HG02763 (cell line): ENCODE measurements around the gene PTPRE.

Experiments
- ATAC-seq: cut with Tn5 transposase; IDR thresholded peaks from one replicate; pipeline ENCODE4 v1.9.1; 2021; ENCODE audit warnings: mild to moderate bottlenecking, moderate library complexity; ENCODE audit not compliant: unreplicated experiment

Gene PTPRE

GRCh38 chr10:127906548-127907377, at the start of gene PTPRE:
Gene PTPRE, plus strand, starts transcription at chr10:127907103. Its CDS starts 133,779 bp downstream, at chr10:128040882.
- peak; percentile 82 for ATAC-seq

GRCh38 chr10:127860592-127860991, 46.3 kb upstream of the PTPRE start:
- ATAC-seq: no peak

- no peak for ATAC-seq
These were observed 43.6 kb upstream of the PTPRE start for GRCh38 chr10:127863231-127863825.

GRCh38 chr10:127866276-127867013, 40.5 kb upstream of the PTPRE start:
- no peak for ATAC-seq

GRCh38 chr10:127867805-127868204, 39.1 kb upstream of the PTPRE start:
- no peak for ATAC-seq

- no peak for ATAC-seq
These were observed 37.6 kb upstream of the PTPRE start for GRCh38 chr10:127869329-127869728.

GRCh38 chr10:127871631-127872010, 35.3 kb upstream of the PTPRE start:
- ATAC-seq: no peak

GRCh38 chr10:127872011-127872761, 34.7 kb upstream of the PTPRE start:
- ATAC-seq: no peak

GRCh38 chr10:127872871-127873600, 33.9 kb upstream of the PTPRE start:
- ATAC-seq: no peak

- ATAC-seq: no peak
These were observed 32.9 kb upstream of the PTPRE start for GRCh38 chr10:127873901-127874470.

- no peak for ATAC-seq
These were observed 32.0 kb upstream of the PTPRE start for GRCh38 chr10:127874671-127875448.

- no peak for ATAC-seq
These were observed 31.5 kb upstream of the PTPRE start for GRCh38 chr10:127875449-127875765.

GRCh38 chr10:127875916-127876315, 31.0 kb upstream of the PTPRE start:
- ATAC-seq: no peak

GRCh38 chr10:127877116-127877515, 29.8 kb upstream of the PTPRE start:
- no peak for ATAC-seq

- ATAC-seq: no peak
These were observed 29.2 kb upstream of the PTPRE start for GRCh38 chr10:127877699-127878098.

- ATAC-seq: no peak
These were observed 28.3 kb upstream of the PTPRE start for GRCh38 chr10:127878475-127879055.

GRCh38 chr10:127880557-127880956, 26.3 kb upstream of the PTPRE start:
- no peak for ATAC-seq

- ATAC-seq: no peak
These were observed 25.6 kb upstream of the PTPRE start for GRCh38 chr10:127881262-127881661.

- no peak for ATAC-seq
These were observed 24.5 kb upstream of the PTPRE start for GRCh38 chr10:127882391-127882790.
